ENCODE data around the gene SNX24. TPM values are rescaled to one million over a fixed set of nuclear protein-coding genes. Genes with fewer than 3 reads are reported as not detected.

The SNX24 gene
- total and polyA plus RNA-seq, 9 of the 15 experiments (the other 6 are each of a cell fraction or from before 2014, with no cell fraction given), result 5.3 to 10.1 (median 7.9) TPM

- no peak for DNase-seq (ENCODE audit: extremely low read depth in 1 of 4, low spot score in 3 of 4)
- Histone ChIP-seq H3K4me3 (no peak overlapping the region), H3K4me2 (ENCODE audit: insufficient read depth, low read length) (no peak overlapping the region), H3K9ac (ENCODE audit: insufficient read depth in 1 of 2, low read depth in 2 of 2, low read length in 2 of 2) (no peak overlapping the region), H2AFZ (ENCODE audit: low read depth, low read length) (no peak overlapping the region), H3K27ac (ENCODE audit: extremely low read depth, low read depth, low read length) (no peak overlapping the region), H3K4me1 (replicated peaks in 1 of 2; ENCODE audit: control insufficient read depth in 2 of 2, insufficient read depth in 2 of 2, low read length in 2 of 2) (no peaks in the 10 kb centered on the region), H3K9me3 (replicated peaks; ENCODE audit: control insufficient read depth, insufficient read depth, low read depth, low read length) (no peaks in the 10 kb centered on the region), H3K79me2 (ENCODE audit: control insufficient read depth, insufficient read depth, low read length) (no peaks in the 10 kb centered on the region), H3K27me3 (ENCODE audit: control insufficient read depth in 2 of 2, insufficient read depth in 2 of 2, low read length in 2 of 2) (peaks cover 0 to 12% of the 10 kb centered on the region in 2 experiments; a peak in 1 of 5 replicates), H4K20me1 (replicated peaks; ENCODE audit: control insufficient read depth, insufficient read depth, low read length) (no peaks in the 10 kb centered on the region), H3K36me3 (ENCODE audit: control insufficient read depth, insufficient read depth, low read length) (no peaks in the 10 kb centered on the region), H3K9me1 (ENCODE audit: control insufficient read depth, insufficient read depth, low read length) (no peaks in the 10 kb centered on the region)
- FAIRE-seq, result no peak
- ChIA-PET CTCF (ENCODE audit: low intra/inter-chr PET ratio) (no interaction called here), POLR2A (no interaction called here)
- ATAC-seq, result no peak
- in situ Hi-C loops (cut with MboI) (no loop called here), intact Hi-C loops (cut with micrococcal nuclease) (no loop called here)
- no TSS peak for BruUV-seq (replicated peaks)
- TF ChIP-seq RNF2 (IDR thresholded peaks at IDR 0.05), result no peak
- TF ChIP-seq C11orf30 (IDR thresholded peaks at IDR 0.05; ENCODE audit: low read depth), result no peak
- no peak for TF ChIP-seq KAT2B (IDR thresholded peaks at IDR 0.05; ENCODE audit: low read depth, low read length)
- TF ChIP-seq DDX20 (tag; IDR thresholded peaks at IDR 0.05; ENCODE audit: low read depth), result no peak
- TF ChIP-seq ZNF77 (CRISPR knock-in tag; IDR thresholded peaks at IDR 0.05), result no peak
- no peak for TF ChIP-seq XRCC3 (IDR thresholded peaks at IDR 0.05)
- no peak for TF ChIP-seq FOXM1 (IDR thresholded peaks at IDR 0.05; ENCODE audit: low read depth)
- no peak for TF ChIP-seq FOXM1 (CRISPR knock-in tag; IDR thresholded peaks at IDR 0.05; ENCODE audit: low read depth)
- no peak for TF ChIP-seq PHF20 (IDR thresholded peaks at IDR 0.05; ENCODE audit: partially characterized antibody)
- no peak for TF ChIP-seq MTA3 (IDR thresholded peaks at IDR 0.05; ENCODE audit: borderline replicate concordance)
- TF ChIP-seq SMARCE1 (IDR thresholded peaks at IDR 0.05), result no peak
- TF ChIP-seq, protein P1, sequence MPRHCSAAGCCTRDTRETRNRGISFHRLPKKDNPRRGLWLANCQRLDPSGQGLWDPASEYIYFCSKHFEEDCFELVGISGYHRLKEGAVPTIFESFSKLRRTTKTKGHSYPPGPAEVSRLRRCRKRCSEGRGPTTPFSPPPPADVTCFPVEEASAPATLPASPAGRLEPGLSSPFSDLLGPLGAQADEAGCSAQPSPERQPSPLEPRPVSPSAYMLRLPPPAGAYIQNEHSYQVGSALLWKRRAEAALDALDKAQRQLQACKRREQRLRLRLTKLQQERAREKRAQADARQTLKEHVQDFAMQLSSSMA (CRISPR knock-in tag; IDR thresholded peaks at IDR 0.05), result no peak
- TF ChIP-seq BRD4 (IDR thresholded peaks at IDR 0.05), result no peak
- TF ChIP-seq ARHGAP35 (IDR thresholded peaks at IDR 0.05; ENCODE audit: partially characterized antibody), result no peak
- TF ChIP-seq, protein P2, sequence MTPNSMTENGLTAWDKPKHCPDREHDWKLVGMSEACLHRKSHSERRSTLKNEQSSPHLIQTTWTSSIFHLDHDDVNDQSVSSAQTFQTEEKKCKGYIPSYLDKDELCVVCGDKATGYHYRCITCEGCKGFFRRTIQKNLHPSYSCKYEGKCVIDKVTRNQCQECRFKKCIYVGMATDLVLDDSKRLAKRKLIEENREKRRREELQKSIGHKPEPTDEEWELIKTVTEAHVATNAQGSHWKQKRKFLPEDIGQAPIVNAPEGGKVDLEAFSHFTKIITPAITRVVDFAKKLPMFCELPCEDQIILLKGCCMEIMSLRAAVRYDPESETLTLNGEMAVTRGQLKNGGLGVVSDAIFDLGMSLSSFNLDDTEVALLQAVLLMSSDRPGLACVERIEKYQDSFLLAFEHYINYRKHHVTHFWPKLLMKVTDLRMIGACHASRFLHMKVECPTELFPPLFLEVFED (CRISPR knock-in tag; conservative IDR thresholded peaks at IDR 0.05), result no peak
- no peak for TF ChIP-seq RUNX1 (IDR thresholded peaks at IDR 0.05; ENCODE audit: low read depth)
- no peak for TF ChIP-seq GTF2B (IDR thresholded peaks at IDR 0.05; ENCODE audit: extremely low read depth, insufficient read length)
- WGBS (ENCODE audit: insufficient coverage, low coverage, missing lambda C conversion rate), result 9% methylated on average over 7 of the region's 7 CpGs
Measured at GRCh38 chr5:122997294-122997693, 151.9 kb downstream of the SNX24 start.
